Fibroblast of lung (primary cell): ENCODE data around the gene OPRM1. TPM values are rescaled to one million over a fixed set of nuclear protein-coding genes. Genes with fewer than 3 reads are reported as not detected.

ENCODE experiments used
- DNase-seq, 2 donors: peaks; one replicate each; pipeline versions ENCODE4 v3.0.0 to v3.0.0-alpha.2; 2010; ENCODE audit warnings: low read depth in 2 of 2
- H2AFZ ChIP-seq: 2 replicates; pipeline ENCODE4 v1.5.1; 2012; ENCODE audit warnings: low read length, control low read depth, inconsistent platforms
- H3K27ac ChIP-seq: 2 replicates; pipeline ENCODE4 v1.5.1; 2011; ENCODE audit warnings: low read length, control low read depth; ENCODE audit not compliant: insufficient read depth
- H3K27me3 ChIP-seq: 2 replicates; pipeline ENCODE4 v1.5.1; 2011; ENCODE audit warnings: mild to moderate bottlenecking, low read length; ENCODE audit not compliant: control insufficient read depth, insufficient read depth
- H3K36me3 ChIP-seq: 2 replicates; pipeline ENCODE4 v1.5.1; 2011; ENCODE audit warnings: low read length; ENCODE audit not compliant: control insufficient read depth, insufficient read depth
- H3K4me1 ChIP-seq: 2 replicates; pipeline ENCODE4 v1.5.1; 2011; ENCODE audit warnings: low read length; ENCODE audit not compliant: control insufficient read depth, insufficient read depth; ENCODE audit errors: extremely low read depth
- H3K4me2 ChIP-seq: 2 replicates; pipeline ENCODE4 v1.5.1; 2011; ENCODE audit warnings: low read length, control low read depth; ENCODE audit not compliant: insufficient read depth; ENCODE audit errors: extremely low read depth
- H3K4me3 ChIP-seq, 4 experiments: fragments of 200-600 bp in 1 of 4; sonication (generic) in 1 of 4; replicated peaks in 1 of 4; 2 replicates each; pipeline ENCODE4 v1.5.1; 2011 to 2016; ENCODE audit warnings: low read length in 4 of 4, low read depth in 3 of 4, mild to moderate bottlenecking in 3 of 4, control low read depth in 2 of 4, inconsistent platforms in 1 of 4, mixed read lengths in 1 of 4; ENCODE audit not compliant: insufficient read depth in 1 of 4; ENCODE audit errors: control extremely low read depth in 1 of 4
- H3K79me2 ChIP-seq: 2 replicates; pipeline ENCODE4 v1.5.1; 2012; ENCODE audit warnings: mild to moderate bottlenecking, low read length, inconsistent platforms; ENCODE audit not compliant: control insufficient read depth, insufficient read depth
- H3K9ac ChIP-seq: 2 replicates; pipeline ENCODE4 v1.5.1; 2011; ENCODE audit warnings: mild to moderate bottlenecking, low read length, control low read depth; ENCODE audit not compliant: insufficient read depth
- H3K9me3 ChIP-seq: 2 replicates; pipeline ENCODE4 v1.5.1; 2012; ENCODE audit warnings: low read depth, low read length; ENCODE audit not compliant: control insufficient read depth, insufficient read depth
- H4K20me1 ChIP-seq: 2 replicates; pipeline ENCODE4 v1.5.1; 2011; ENCODE audit warnings: low read length; ENCODE audit not compliant: control insufficient read depth, insufficient read depth; ENCODE audit errors: extremely low read depth
- CTCF ChIP-seq, 2 donors: IDR thresholded peaks in 1 of 2; conservative IDR thresholded peaks in 1 of 2; 1 replicate in 1 of 2; 2 replicates in 1 of 2; pipeline ENCODE4 v1.5.1; 2011 to 2012; ENCODE audit warnings: low read length in 2 of 2, control low read depth in 1 of 2, inconsistent platforms in 1 of 2, low read depth in 1 of 2, mild to moderate bottlenecking in 1 of 2
- EZH2 ChIP-seq: IDR thresholded peaks from 2 replicates; pipeline ENCODE4 v1.5.1; 2012; ENCODE audit warnings: low read length, control low read depth, mild to moderate bottlenecking; ENCODE audit errors: missing control alignments
- polyA plus RNA-seq, 2 donors: library from polyadenylated mRNA; depleted of rRNA in 1 of 2; stranded (reverse) in 1 of 2; unstranded in 1 of 2; fragments of >200 nt; gene quantifications; 2 replicates each; pipeline ENCODE4 v1.2.1, GENCODE V29; 2011 to 2012; ENCODE audit warnings: missing spikeins in 1 of 2
- total RNA-seq: library from RNA; depleted of rRNA; stranded (reverse); fragments of >200 nt; gene quantifications from 2 replicates; pipeline ENCODE4 v1.2.1, GENCODE V29; 2014

The OPRM1 gene
- total and polyA plus RNA-seq, 2 donors (not counting 1 experiment from before 2014, with no cell fraction given), result not detected

- Histone ChIP-seq H3K4me1 (no peaks in the 10 kb centered on the region), H3K9me3 (no peaks in the 10 kb centered on the region), H3K9ac (no peak overlapping the region), H3K36me3 (no peaks in the 10 kb centered on the region), H3K4me3 (no peak overlapping the region), H3K79me2 (no peaks in the 10 kb centered on the region), H3K4me2 (no peak overlapping the region), H3K27me3 (no peaks in the 10 kb centered on the region), H2AFZ (no peak overlapping the region), H4K20me1 (no peaks in the 10 kb centered on the region), H3K27ac (no peak overlapping the region)
- no peak for TF ChIP-seq EZH2
- no peak for TF ChIP-seq CTCF (conservative IDR thresholded peaks at IDR 0.05 in 1 of 2, IDR thresholded peaks at IDR 0.05 in 1 of 2; ENCODE audit: low read depth in 1 of 2, low read length in 2 of 2)
- no peak for DNase-seq
These were observed 36.1 kb upstream of the OPRM1 start for GRCh38 chr6:154002894-154003293.

- Histone ChIP-seq H3K4me3 (no peak overlapping the region), H4K20me1 (no peaks in the 10 kb centered on the region), H3K79me2 (no peaks in the 10 kb centered on the region), H3K27me3 (no peaks in the 10 kb centered on the region), H3K4me2 (no peak overlapping the region), H3K9me3 (no peaks in the 10 kb centered on the region), H3K4me1 (no peaks in the 10 kb centered on the region), H3K36me3 (no peaks in the 10 kb centered on the region), H3K27ac (no peak overlapping the region), H3K9ac (no peak overlapping the region), H2AFZ (no peak overlapping the region)
- DNase-seq, result no peak
- no peak for TF ChIP-seq EZH2
- TF ChIP-seq CTCF (conservative IDR thresholded peaks at IDR 0.05 in 1 of 2, IDR thresholded peaks at IDR 0.05 in 1 of 2; ENCODE audit: low read depth in 1 of 2, low read length in 2 of 2), result no peak
These were observed 28.7 kb upstream of the OPRM1 start for GRCh38 chr6:154010371-154010770.

GRCh38 chr6:154012852-154013251 lies 26.2 kb upstream of the OPRM1 start:
- Histone ChIP-seq H3K9ac (no peak overlapping the region), H4K20me1 (no peaks in the 10 kb centered on the region), H3K9me3 (no peaks in the 10 kb centered on the region), H3K4me3 (no peak overlapping the region), H3K4me2 (no peak overlapping the region), H3K27me3 (no peaks in the 10 kb centered on the region), H3K79me2 (no peaks in the 10 kb centered on the region), H3K4me1 (no peaks in the 10 kb centered on the region), H3K27ac (no peak overlapping the region), H2AFZ (no peak overlapping the region), H3K36me3 (no peaks in the 10 kb centered on the region)
- no peak for TF ChIP-seq CTCF (conservative IDR thresholded peaks at IDR 0.05 in 1 of 2, IDR thresholded peaks at IDR 0.05 in 1 of 2; ENCODE audit: low read depth in 1 of 2, low read length in 2 of 2)
- TF ChIP-seq EZH2, result no peak
- DNase-seq, result no peak
